Measurements from ENCODE around the gene RFXANK.
A peak's percentile ranks its signal among the peaks of the same experiment; 100 is the strongest.

The RFXANK gene

DNA sequence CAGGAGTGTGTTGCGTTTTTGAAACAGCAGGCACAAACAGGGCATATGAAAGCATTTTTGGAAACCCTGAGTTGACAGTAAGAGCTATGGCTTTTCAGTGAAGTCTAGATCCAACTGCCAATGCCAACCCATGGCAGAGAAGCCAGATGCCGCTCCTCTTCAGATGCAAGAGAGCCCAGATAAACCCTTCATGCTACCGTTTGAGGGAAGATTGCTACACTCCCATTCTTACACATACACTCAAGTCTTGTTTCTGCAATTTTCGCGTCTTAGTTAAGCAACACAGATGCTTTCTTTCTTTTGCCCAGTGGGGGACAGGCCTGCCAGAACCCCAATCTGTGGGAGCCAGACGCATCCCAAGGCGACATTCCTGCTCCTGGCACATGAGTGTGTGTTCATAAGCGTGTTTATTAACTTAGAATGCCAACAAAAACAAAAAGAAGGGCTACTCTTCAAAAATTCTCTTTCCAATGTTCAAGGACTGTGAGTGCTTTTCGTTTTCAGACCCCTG is 10.5 kb upstream of the RFXANK start:
- TF ChIP-seq, protein P1, sequence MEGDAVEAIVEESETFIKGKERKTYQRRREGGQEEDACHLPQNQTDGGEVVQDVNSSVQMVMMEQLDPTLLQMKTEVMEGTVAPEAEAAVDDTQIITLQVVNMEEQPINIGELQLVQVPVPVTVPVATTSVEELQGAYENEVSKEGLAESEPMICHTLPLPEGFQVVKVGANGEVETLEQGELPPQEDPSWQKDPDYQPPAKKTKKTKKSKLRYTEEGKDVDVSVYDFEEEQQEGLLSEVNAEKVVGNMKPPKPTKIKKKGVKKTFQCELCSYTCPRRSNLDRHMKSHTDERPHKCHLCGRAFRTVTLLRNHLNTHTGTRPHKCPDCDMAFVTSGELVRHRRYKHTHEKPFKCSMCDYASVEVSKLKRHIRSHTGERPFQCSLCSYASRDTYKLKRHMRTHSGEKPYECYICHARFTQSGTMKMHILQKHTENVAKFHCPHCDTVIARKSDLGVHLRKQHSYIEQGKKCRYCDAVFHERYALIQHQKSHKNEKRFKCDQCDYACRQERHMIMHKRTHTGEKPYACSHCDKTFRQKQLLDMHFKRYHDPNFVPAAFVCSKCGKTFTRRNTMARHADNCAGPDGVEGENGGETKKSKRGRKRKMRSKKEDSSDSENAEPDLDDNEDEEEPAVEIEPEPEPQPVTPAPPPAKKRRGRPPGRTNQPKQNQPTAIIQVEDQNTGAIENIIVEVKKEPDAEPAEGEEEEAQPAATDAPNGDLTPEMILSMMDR (IDR thresholded peaks at IDR 0.05; ENCODE audit: borderline replicate concordance, control extremely low read depth, extremely low read depth, insufficient read depth, missing control alignments) = no peak
- DNase-seq (ENCODE audit: low spot score) = no peak
- in situ Hi-C loops (cut with MboI; ENCODE audit: low sequenced_read_pairs, unreplicated experiment) = loop anchor here (5.0 to 25.0 kb wide), 2 partner anchors 39 to 306 kb away; no protein-coding TSS in a partner anchor

DNA sequence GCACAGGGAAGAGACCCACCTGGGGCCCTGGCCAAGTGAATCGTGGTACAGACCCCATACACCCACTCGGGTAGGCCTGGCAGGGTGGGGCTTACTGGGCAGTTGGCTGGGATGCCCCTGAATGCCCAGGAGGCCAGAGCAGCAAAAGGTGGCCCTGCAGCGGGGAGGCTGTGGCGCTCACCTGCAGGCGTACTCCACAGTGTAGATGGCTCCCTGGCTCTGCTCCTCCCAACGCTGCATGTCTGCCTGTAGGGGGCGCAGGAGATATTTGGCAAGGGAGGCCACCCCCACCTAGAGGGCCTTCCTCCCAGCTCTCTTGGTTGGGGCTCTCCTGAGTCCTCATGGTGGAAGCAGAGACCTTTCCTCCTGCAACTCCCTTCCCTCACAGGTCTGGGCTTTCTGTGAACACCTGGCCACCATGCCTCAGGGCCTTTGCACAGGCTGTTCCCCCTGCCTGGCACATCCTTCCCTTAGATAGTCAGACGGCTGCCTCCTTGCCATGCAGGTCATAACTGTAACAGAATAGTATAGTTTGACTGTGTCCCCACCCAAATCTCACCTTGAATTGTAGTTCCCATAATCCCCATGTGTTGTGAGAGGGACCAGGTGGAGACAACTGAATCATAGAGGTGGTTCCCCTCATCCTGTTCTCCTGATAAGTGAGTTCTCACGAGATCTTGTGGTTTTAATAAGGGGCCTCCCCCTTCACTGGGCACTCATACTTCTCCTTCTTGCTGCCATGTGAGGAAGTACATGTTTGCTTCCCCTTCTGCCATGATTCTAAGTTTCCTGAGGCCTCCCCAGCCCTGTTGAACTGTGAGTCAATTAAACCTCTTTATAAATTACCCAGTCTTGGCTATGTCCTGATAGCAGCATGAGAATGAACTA is 6.0 kb upstream of the RFXANK start:
- in situ Hi-C loops (cut with MboI; ENCODE audit: low sequenced_read_pairs, unreplicated experiment) = loop anchor here (25.0 kb wide), 1 partner anchor 301 kb away; no protein-coding TSS in a partner anchor
- DNase-seq (ENCODE audit: low spot score) = peak; percentile 62
- TF ChIP-seq, protein P1 (IDR thresholded peaks at IDR 0.05; ENCODE audit: borderline replicate concordance, control extremely low read depth, extremely low read depth, insufficient read depth, missing control alignments) = peak; percentile 35

DNA sequence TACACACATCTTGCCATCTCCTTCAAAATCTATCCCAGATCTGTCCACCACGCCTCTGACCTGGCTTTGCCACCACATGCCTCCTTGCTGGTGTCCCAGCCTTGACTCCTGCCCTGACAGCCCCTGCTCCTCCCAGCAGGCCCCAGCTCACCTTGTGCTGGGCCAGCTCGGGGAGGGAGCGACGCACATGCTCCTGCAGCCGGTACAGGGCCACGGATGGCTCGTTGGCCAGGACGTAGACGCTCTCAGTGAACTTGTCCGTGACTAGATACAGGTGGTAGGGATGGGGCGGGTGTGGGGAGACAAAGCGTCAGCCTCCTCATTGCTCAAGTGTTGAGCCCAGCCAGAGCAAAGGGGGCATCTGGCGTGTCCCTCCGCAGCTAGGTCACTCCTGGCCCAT is 5.3 kb upstream of the RFXANK start:
- no peak for DNase-seq (ENCODE audit: low spot score)
- TF ChIP-seq, protein P1 (IDR thresholded peaks at IDR 0.05; ENCODE audit: borderline replicate concordance, control extremely low read depth, extremely low read depth, insufficient read depth, missing control alignments) = no peak
- in situ Hi-C loops (cut with MboI; ENCODE audit: low sequenced_read_pairs, unreplicated experiment) = loop anchor here (25.0 kb wide), 1 partner anchor 301 kb away; no protein-coding TSS in a partner anchor

DNA sequence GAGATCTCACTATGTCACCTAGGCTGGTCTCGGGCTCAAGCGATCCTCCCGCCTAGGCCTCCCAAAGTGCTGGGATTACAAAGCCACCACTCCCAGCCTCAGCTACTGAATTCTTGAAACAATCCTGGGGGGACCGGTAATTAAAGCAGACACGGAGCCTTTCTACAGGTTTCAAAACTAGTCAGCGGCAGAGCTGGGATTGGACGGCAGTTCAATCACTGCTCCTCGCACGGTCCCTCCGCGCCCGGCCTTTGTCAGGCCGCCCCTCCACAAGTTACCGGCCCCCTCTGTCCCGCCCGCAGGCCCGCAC is 335 bp upstream of the RFXANK start:
- no peak for DNase-seq (ENCODE audit: low spot score)
- in situ Hi-C loops (cut with MboI; ENCODE audit: low sequenced_read_pairs, unreplicated experiment) = loop anchor here (25.0 kb wide), 1 partner anchor 296 kb away; no protein-coding TSS in a partner anchor
- TF ChIP-seq, protein P1 (IDR thresholded peaks at IDR 0.05; ENCODE audit: borderline replicate concordance, control extremely low read depth, extremely low read depth, insufficient read depth, missing control alignments) = no peak

DNA sequence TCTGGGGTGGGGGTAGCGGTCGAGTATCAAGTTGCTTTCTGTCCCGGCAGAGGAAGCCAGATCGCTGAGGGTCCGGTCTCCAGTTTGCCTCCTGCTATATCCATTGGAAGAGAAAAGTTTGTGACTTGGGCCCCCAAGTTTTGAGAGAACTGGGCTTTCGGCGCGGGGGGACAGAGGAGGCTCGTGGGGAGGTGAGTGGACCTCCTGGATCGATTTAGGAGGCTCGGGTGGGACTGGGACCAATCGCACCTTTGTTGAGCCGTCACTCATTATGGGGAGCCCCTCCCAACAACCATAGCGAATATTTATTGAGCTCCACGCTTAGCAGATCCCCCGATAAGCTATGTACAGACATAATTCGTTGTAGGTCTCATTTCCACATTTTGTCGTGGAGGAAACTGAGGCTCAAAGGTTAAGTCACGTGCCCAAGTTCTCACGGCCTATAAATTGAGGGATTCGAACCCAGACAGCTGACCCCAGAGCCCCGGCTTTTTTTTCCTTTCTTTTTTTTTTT is 909 bp downstream of the RFXANK start:
- peak; percentile 64 for DNase-seq (ENCODE audit: low spot score)
- in situ Hi-C loops (cut with MboI; ENCODE audit: low sequenced_read_pairs, unreplicated experiment) = loop anchor here (25.0 kb wide), 1 partner anchor 294 kb away; no protein-coding TSS in a partner anchor
- TF ChIP-seq, protein P1 (IDR thresholded peaks at IDR 0.05; ENCODE audit: borderline replicate concordance, control extremely low read depth, extremely low read depth, insufficient read depth, missing control alignments) = no peak

DNA sequence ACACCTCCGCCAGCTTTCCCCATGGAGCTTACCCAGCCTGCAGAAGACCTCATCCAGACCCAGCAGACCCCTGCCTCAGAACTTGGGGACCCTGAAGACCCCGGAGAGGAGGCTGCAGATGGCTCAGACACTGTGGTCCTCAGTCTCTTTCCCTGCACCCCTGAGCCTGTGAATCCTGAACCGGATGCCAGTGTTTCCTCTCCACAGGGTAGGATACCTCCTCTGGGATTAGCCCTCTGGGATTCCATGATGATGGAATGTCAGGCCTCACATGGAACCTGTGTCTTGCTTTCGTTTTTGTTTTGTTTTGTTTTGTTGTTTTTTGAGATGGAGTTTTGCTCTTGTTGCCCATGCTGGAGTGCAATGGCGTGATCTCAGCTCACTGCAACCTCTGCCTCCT is 1.9 kb downstream of the RFXANK start:
- TF ChIP-seq, protein P1 (IDR thresholded peaks at IDR 0.05; ENCODE audit: borderline replicate concordance, control extremely low read depth, extremely low read depth, insufficient read depth, missing control alignments) = no peak
- DNase-seq (ENCODE audit: low spot score) = no peak
- in situ Hi-C loops (cut with MboI; ENCODE audit: low sequenced_read_pairs, unreplicated experiment) = loop anchor here (25.0 kb wide), 1 partner anchor 293 kb away; no protein-coding TSS in a partner anchor
